Liver (tissue), 3 donors: ENCODE measurements around the gene CTPS1.

Experiments
- RXRA ChIP-seq, 2 donors: IDR thresholded peaks; 2 replicates each; pipeline ENCODE4 v1.6.1; 2017 to 2018; ENCODE audit warnings: antibody characterized with exemption in 2 of 2, mild to moderate bottlenecking in 1 of 2
- TF ChIP-seq, protein P1 (sequence below): fragments of 150-350 bp; IDR thresholded peaks from 2 replicates; pipeline ENCODE4 v1.5.1; 2017; ENCODE audit warnings: improper control_type of control experiment, low read depth, low read length; ENCODE audit not compliant: missing input control
- TF ChIP-seq, protein P2 (sequence below): IDR thresholded peaks from 2 replicates; pipeline ENCODE4 v1.6.1; 2016; ENCODE audit warnings: antibody characterized with exemption, mild to moderate bottlenecking
- donor health status: healthy.
- donor health status: healthy.

DNA sequence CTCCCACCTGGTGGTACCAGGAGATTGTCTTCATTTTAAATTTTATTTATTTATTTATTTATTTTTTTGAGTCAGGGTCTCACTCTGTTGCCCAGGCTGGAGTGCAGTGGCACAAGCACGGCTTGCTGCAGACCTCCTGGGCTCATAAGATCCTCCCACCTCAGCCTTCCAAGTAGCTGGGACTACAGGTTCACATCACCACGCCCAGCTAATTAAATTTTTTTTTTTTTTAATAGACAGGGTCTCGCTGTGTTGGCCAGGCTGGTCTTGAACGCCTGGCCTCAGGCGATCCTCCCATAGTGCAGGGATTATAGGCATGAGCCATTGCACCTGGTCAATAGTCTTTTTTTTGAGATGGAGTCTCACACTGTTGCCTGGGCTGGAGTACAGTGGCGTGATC lies 33.5 kb downstream of the CTPS1 start:
- TF ChIP-seq, protein P1, sequence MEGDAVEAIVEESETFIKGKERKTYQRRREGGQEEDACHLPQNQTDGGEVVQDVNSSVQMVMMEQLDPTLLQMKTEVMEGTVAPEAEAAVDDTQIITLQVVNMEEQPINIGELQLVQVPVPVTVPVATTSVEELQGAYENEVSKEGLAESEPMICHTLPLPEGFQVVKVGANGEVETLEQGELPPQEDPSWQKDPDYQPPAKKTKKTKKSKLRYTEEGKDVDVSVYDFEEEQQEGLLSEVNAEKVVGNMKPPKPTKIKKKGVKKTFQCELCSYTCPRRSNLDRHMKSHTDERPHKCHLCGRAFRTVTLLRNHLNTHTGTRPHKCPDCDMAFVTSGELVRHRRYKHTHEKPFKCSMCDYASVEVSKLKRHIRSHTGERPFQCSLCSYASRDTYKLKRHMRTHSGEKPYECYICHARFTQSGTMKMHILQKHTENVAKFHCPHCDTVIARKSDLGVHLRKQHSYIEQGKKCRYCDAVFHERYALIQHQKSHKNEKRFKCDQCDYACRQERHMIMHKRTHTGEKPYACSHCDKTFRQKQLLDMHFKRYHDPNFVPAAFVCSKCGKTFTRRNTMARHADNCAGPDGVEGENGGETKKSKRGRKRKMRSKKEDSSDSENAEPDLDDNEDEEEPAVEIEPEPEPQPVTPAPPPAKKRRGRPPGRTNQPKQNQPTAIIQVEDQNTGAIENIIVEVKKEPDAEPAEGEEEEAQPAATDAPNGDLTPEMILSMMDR: no peak
- no peak for TF ChIP-seq RXRA (IDR thresholded peaks at IDR 0.05)
- TF ChIP-seq, protein P2, sequence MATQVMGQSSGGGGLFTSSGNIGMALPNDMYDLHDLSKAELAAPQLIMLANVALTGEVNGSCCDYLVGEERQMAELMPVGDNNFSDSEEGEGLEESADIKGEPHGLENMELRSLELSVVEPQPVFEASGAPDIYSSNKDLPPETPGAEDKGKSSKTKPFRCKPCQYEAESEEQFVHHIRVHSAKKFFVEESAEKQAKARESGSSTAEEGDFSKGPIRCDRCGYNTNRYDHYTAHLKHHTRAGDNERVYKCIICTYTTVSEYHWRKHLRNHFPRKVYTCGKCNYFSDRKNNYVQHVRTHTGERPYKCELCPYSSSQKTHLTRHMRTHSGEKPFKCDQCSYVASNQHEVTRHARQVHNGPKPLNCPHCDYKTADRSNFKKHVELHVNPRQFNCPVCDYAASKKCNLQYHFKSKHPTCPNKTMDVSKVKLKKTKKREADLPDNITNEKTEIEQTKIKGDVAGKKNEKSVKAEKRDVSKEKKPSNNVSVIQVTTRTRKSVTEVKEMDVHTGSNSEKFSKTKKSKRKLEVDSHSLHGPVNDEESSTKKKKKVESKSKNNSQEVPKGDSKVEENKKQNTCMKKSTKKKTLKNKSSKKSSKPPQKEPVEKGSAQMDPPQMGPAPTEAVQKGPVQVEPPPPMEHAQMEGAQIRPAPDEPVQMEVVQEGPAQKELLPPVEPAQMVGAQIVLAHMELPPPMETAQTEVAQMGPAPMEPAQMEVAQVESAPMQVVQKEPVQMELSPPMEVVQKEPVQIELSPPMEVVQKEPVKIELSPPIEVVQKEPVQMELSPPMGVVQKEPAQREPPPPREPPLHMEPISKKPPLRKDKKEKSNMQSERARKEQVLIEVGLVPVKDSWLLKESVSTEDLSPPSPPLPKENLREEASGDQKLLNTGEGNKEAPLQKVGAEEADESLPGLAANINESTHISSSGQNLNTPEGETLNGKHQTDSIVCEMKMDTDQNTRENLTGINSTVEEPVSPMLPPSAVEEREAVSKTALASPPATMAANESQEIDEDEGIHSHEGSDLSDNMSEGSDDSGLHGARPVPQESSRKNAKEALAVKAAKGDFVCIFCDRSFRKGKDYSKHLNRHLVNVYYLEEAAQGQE: no peak
